ENCODE results near the gene KRT81.

DNA sequence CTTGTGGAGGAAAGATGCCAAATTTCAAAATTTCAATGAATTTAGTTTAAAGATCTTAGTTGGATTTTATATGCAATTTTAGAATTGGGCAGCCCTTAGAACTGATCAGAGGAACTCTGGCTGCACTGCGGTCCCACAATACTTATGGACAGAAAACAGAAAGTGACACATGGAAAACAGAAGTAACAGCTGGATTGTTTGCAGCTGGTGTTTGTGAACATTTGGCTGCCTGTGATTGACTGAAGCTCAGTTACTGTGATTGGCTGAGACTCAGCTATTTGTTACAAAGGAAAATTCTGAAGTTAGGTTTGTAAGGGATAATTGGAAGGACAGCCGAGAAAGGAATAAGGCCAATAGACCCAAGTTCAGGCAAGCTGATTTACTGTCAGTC is 26.9 kb downstream of the KRT81 start:
- no peak for TF ChIP-seq POLR2A (IDR thresholded peaks at IDR 0.05)
- TF ChIP-seq, protein P1, sequence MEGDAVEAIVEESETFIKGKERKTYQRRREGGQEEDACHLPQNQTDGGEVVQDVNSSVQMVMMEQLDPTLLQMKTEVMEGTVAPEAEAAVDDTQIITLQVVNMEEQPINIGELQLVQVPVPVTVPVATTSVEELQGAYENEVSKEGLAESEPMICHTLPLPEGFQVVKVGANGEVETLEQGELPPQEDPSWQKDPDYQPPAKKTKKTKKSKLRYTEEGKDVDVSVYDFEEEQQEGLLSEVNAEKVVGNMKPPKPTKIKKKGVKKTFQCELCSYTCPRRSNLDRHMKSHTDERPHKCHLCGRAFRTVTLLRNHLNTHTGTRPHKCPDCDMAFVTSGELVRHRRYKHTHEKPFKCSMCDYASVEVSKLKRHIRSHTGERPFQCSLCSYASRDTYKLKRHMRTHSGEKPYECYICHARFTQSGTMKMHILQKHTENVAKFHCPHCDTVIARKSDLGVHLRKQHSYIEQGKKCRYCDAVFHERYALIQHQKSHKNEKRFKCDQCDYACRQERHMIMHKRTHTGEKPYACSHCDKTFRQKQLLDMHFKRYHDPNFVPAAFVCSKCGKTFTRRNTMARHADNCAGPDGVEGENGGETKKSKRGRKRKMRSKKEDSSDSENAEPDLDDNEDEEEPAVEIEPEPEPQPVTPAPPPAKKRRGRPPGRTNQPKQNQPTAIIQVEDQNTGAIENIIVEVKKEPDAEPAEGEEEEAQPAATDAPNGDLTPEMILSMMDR (IDR thresholded peaks at IDR 0.05) = no peak
